Pulmonary artery endothelial cell (primary cell): Measurements from ENCODE around the gene PDE7B. TPM values are rescaled to one million over a fixed set of nuclear protein-coding genes. Genes with fewer than 3 reads are reported as not detected.

Experiments used
- DNase-seq: peaks from one replicate; pipeline ENCODE4 v3.0.0-alpha.2; 2011; ENCODE audit warnings: low read depth, low spot score
- total RNA-seq: library from RNA; depleted of rRNA; stranded (reverse); fragments of >200 nt; gene quantifications from 2 replicates; pipeline ENCODE4 v1.2.3, GENCODE V29; 2014

Gene PDE7B
- total RNA-seq, 1 donor from 2014 or later: 42.5 TPM

DNA sequence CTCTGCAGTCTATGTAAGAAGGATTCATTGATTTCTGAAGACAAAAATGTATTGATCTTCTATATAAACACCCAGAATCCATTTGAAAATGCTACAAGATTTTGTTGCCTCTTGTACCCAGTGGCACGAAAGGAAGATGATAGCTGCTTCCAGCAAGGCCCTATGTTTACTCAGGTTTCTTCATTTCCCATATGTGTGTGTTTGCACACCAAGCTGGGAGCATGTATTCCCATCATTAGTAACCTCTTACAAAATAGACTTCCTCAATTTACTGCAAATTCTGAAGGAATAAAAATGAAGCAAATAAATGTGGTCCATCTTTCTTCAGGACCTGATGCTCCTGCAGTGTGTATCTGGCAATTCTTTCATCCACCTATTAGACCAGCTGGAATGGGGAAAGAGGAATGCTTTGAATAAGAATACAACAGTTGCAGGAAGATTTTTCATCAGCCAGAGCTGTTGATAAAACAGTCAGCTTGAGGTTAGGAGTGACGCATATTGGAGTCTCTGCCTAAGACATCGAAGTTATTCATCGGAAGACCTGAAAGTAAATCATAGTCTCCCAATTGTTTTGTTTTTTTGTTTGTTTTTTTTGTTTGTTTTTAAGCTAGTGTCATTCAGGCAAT lies 132.3 kb downstream of the PDE7B start:
- DNase-seq: no peak

DNA sequence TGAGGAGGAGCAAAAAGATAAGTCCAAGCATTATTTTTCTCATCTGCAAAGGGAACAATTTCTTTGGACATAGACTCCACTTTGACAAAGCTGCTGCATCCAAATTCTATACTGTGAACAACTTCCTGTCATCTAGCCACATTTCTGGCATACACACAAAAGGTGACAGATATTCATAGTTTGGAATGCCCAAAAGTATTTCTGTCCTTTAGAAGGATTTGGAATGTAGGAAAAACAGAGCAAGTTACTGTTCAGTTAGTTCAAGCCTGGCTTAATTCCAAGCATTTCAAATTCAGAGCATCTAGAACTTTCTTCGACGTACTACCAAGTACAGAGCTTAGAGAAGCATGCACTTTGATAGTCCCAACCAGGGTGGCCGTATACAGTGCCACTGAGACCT lies 134.0 kb downstream of the PDE7B start:
- no peak for DNase-seq

DNA sequence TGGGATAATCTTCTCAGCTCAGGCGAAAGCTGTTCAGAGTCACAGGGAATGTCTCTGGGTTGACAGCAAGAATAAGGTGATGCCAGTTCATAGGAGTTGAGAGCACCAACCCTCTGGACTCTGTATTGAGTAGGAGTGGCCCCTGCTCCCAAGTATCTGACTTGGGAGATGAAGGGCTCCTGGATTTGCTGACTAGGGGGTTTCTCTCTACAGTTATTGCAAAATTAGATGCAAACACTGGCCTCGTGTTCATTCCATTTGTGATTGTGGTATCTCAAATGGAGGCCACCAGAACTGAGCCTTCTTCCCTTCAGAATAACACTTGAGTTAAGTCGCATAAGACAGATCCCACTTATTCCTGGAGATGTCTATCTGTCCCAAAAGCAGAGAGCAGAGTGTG lies 135.7 kb downstream of the PDE7B start:
- DNase-seq: no peak

- no peak for DNase-seq
Observed at GRCh38 chr6:135990439-135990838, 138.9 kb downstream of the PDE7B start.

DNA sequence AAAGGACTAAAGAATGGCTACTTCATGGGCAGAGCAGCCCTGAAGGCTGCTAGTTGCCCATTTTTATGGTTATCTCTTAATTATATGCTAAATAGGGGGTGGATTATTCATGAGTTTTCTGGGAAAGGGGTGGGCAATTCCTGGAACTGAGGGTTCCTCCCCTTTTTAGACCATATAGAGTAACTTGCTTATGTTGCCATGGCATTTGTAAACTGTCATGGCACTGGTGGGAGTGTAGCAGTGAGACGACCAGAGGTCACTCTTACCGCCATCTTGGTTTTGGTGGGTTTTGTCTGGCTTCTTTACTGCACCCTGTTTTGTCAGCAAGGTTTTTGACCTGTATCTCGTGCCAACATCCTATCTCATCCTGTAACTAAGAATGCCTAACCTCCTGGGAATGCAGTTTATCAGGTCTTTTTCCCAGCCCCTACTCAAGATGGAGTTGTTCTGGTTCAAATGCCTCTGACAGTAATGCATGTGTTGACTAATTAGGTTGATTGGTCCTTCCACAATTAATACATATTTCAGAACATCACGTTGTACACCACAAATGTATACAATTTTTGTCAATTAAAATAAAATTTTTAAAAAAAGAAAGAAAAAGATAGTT lies 139.5 kb downstream of the PDE7B start:
- no peak for DNase-seq

- DNase-seq: no peak
Observed at GRCh38 chr6:135992739-135993138, 141.2 kb downstream of the PDE7B start.

- no peak for DNase-seq
Observed at GRCh38 chr6:135993361-135993760, 141.9 kb downstream of the PDE7B start.

DNA sequence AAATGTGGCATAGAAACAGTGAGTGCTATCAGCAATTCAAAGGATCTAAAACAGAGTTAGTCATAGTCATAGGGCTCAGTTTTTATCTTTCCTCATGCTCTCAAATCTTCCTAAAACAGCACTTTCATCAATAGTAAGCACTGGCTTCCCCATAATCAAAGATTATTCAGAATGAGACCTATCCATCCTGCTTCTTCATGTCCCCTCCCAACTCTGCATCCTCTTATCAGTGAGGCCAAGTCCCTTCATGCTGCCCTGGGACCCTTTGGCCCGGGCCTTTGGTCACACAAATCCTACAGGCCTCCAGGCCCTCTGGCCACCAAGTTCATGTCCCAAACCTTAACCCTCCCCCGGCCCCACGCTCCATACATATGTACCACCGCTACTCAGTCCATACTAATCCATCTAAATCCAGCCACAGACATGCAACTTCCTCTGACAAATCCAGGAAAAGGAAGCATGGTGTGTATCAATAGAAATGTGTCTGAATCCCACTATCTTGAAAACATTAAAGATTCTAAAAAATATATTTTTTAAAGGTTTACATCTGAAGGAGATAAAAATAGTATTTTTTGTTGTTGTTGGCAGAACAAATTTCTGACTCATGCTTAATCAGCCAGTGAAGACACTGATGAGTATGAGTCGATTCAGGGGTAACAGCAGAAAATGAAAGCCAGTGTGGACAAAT lies 143.5 kb downstream of the PDE7B start:
- peak; percentile 41 for DNase-seq

DNA sequence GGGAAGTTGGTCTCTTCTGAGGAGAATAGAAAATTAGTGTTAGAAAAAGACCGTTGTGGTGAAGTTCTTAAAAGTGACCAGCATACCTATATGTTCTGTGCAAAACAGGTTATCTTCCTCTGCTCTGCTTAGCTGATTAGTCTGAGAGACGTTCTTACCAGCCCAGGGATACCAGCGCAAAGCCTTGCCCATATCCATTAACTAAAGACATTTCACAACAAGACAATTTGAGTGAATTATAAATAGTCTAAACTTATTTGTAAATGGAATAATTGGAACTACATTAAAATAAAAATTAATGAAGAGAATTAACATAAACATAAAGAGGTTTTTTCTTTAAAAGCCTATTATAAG lies 144.0 kb downstream of the PDE7B start:
- DNase-seq: no peak

DNA sequence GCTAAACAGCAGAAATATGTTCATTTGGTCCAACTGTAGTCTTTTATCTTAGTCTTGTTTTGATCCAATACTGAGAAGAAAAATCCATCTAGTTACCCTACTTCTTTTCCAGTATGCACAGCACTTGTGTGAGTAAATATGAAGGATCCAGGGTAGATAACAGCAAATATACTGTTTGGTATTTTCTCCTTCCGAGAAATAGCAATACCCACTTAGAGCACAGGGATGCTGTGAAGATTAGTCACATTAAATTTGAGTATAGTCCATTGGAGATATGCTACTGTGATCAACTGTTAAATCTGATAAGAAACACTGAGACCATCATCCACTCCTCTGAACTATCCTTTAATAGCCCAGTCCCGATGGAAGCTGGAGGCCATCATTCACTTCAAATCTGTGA lies 145.2 kb downstream of the PDE7B start:
- no peak for DNase-seq

GRCh38 chr6:135999393-135999792 lies 147.9 kb downstream of the PDE7B start:
- DNase-seq: no peak

GRCh38 chr6:136007345-136007744 lies 155.8 kb downstream of the PDE7B start:
- no peak for DNase-seq

- no peak for DNase-seq
Observed at GRCh38 chr6:136011475-136011874, 160.0 kb downstream of the PDE7B start.

DNA sequence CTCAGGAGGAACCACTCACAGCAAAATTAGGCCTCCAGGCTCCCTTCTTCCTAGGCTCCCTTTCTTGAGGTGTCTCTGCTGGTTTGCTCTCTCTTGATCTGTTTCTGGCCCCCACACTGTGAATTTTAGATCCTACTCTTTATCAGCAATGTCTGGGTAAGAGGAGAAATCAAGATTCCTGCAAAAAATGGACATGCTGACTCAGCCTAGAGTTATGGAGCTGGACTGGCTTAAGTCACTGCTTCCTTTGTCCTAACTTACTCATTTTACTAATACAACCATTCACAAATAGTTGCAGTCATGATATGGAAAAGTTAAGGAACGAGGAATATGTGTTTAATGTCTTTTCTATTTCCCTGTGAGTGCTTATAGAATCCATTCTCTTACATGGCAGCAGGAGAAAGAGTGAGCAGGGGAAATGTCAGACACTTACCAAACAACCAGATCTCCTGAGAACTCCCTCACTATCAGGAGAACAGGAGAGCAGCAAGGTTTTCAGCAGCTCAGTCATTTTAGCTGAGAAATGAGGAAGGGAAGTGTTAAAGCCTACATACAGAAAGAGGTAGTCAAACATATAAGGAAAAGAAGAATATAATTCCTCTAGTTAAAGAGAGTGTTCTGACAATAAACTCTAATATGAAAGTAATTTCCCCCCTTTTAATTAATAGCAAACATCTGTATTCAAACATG lies 160.8 kb downstream of the PDE7B start:
- no peak for DNase-seq

DNA sequence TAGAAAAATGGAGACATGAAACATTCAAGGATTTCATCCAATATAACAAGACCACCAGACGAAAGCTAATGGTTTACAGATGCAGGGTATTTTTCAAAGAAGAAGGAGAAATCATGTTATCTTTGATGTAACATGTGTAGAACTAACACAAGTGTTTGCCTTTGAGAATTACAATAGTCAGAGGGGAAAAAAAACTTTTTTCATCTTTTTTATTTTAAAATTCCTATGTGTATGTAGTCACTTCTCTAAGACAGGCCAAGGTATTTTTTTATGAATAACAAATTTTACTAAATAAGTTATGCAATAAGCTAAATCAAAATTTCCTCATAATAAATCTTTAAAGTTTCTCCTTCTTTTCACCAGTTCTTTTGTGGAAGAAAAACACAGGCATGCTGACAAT lies 161.4 kb downstream of the PDE7B start:
- no peak for DNase-seq

DNA sequence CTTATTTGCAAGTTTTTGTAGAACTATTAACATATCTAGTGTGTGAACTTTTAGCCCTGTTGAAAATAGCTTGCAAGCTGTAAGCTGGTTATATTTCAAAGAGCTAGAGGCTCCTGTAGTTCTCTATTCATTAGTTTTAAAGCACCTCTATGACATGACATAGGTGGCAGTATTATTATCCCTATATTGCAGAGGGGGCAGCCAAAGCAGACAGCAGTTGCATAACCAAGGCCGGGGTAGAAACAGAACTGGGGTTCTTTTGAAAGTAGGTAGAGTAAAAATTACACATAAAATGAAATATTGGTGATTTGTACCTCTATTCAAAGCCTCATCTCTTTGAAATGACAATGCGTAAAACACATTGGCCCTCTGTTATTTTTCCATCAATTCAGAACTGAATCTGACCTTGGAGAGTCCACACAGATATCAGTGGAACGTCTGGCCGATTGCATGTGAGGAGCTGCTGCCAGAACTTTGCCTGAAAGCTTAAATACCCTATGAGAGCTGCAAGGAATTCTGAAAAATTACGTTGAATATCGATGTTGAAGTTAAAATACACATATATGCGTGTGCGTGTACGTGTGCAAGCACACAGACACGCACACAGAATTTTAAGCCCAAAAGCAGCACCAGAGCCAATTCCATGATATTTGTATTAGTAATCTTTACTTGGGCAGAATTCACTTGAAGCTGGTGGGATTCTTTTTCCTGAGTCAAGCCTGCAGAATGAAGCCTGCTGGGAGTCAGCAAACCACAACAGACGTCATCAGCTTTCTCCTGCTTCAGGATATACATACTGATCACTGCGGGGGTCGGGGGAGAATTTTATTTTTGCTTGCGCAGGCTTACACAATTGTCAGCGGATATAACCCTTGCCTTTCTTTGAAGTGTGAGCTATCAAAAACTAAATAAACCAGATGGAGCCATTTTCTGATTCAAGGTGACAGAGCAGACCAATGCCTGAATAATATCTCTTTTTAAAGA lies 163.2 kb downstream of the PDE7B start:
- no peak for DNase-seq

DNA sequence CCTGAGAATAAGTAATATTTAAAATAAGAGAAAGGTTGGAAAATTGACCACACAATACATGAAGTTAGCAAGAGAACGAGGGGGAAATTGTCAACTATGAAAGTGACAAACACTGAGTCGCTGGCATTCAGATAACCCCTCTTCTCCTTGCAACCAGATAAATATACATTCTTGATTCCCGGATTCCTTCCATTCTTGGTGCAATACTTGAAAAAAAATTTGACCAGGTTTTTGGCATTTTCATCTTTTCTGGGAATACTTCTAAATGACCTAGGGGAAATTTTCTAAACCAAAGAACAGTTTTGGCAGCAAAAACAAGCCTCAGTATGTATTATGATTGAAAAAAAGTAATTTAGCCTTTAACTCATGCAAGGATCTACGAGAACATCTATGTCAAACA lies 164.0 kb downstream of the PDE7B start:
- no peak for DNase-seq

DNA sequence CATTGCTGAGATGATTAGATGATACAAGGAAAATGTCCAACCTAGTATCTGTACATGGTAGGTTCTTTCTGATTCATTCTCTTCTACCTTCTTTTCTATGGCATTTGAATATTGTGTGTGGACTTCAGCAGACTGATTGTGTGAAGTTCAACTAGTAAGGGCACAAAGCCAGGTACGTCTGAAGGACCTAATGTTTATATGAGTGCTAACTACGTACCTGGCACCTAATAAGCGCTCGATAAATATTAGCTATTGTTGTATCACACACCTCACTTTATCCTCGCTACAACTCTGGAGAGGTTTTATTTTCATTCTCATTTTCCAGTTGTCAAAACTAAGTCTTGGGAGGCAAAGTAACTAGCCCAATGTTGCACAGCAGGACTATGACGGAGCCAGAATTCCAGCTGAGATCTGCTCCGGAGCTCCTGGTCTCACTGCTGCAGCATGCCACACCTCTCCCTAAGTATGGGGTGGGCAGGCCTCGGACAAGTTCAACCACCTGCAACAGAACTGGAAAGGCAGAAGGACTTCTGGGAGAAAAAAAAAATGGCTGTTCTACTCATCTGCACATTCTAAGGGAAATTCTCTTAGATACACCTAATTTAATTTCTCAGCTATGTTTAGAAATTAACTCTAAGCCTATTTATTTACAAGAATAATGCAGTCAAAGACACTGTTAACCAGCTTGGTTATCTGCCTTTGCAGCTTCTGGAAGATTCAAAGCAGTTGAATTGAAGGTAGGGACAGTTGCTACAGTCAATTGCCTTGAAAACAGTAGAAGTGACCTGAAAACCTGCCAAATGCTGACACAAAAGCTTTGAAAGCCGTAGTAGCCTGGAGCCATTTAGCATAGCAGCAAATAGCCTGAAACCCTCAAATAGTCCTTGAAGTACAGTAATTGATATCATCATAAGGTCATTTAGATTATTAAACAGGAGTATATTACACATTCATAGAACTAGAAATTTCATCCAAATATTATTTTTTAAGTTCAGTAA lies 165.0 kb downstream of the PDE7B start:
- DNase-seq: no peak

GRCh38 chr6:136020691-136021090 lies 169.2 kb downstream of the PDE7B start:
- no peak for DNase-seq
